ENCODE measurements around the gene MSI2. TPM values are rescaled to one million over a fixed set of nuclear protein-coding genes. Genes with fewer than 3 reads are reported as not detected.

Gene MSI2
- total RNA-seq, 2 donors from 2014 or later, result 53.1 to 74.0 TPM

GRCh38 chr17:57365420-57365819 lies 109.1 kb downstream of the MSI2 start:
- intact Hi-C loops (cut with DNase I), result no loop called here
- Histone ChIP-seq H3K27me3 (replicated peaks; ENCODE audit: insufficient read depth) (no peaks in the 10 kb centered on the region), H3K4me1 (replicated peaks) (peaks cover 10% of the 10 kb centered on the region), H3K36me3 (no peaks in the 10 kb centered on the region), H3K9me3 (no peaks in the 10 kb centered on the region), H3K4me3 (no peak overlapping the region), H3K27ac (no peak overlapping the region)
- no peak for DNase-seq (ENCODE audit: low spot score)
- no peak for TF ChIP-seq POLR2A (IDR thresholded peaks at IDR 0.05)
- no peak for TF ChIP-seq POLR2AphosphoS5 (IDR thresholded peaks at IDR 0.05)
- TF ChIP-seq CTCF (IDR thresholded peaks at IDR 0.05), result no peak
- WGBS, result 82% methylated on average over 3 of the region's 3 CpGs

- Histone ChIP-seq H3K4me3 (no peak overlapping the region), H3K27me3 (replicated peaks; ENCODE audit: insufficient read depth) (no peaks in the 10 kb centered on the region), H3K4me1 (replicated peaks) (peaks cover 6% of the 10 kb centered on the region), H3K36me3 (no peaks in the 10 kb centered on the region), H3K27ac (no peak overlapping the region), H3K9me3 (no peaks in the 10 kb centered on the region)
- TF ChIP-seq POLR2AphosphoS5 (IDR thresholded peaks at IDR 0.05), result no peak
- no peak for TF ChIP-seq POLR2A (IDR thresholded peaks at IDR 0.05)
- no peak for TF ChIP-seq CTCF (IDR thresholded peaks at IDR 0.05)
- DNase-seq (ENCODE audit: low spot score), result no peak
- 71% methylated on average over 6 of the region's 6 CpGs for whole genome bisulfite sequencing
- intact Hi-C loops (cut with DNase I), result no loop called here
Measured at GRCh38 chr17:57366177-57366557, 109.8 kb downstream of the MSI2 start.

GRCh38 chr17:57366558-57367351 lies 110.4 kb downstream of the MSI2 start:
- no peak for DNase-seq (ENCODE audit: low spot score)
- intact Hi-C loops (cut with DNase I), result no loop called here
- no peaks in the 10 kb centered on the region for H3K36me3 ChIP-seq
- no peaks in the 10 kb centered on the region for H3K27me3 ChIP-seq (replicated peaks; ENCODE audit: insufficient read depth)
- WGBS, result 62% methylated on average over 13 of the region's 13 CpGs
- no peak overlapping the region for H3K4me3 ChIP-seq
- no peaks in the 10 kb centered on the region for H3K9me3 ChIP-seq
- H3K27ac ChIP-seq, result no peak overlapping the region
- TF ChIP-seq POLR2AphosphoS5 (IDR thresholded peaks at IDR 0.05), result peak; percentile 22
- no peak for TF ChIP-seq CTCF (IDR thresholded peaks at IDR 0.05)
- TF ChIP-seq POLR2A (IDR thresholded peaks at IDR 0.05), result no peak
- H3K4me1 ChIP-seq (replicated peaks), result peaks cover 6% of the 10 kb centered on the region

- Histone ChIP-seq H3K36me3 (no peaks in the 10 kb centered on the region), H3K27me3 (replicated peaks; ENCODE audit: insufficient read depth) (no peaks in the 10 kb centered on the region), H3K9me3 (no peaks in the 10 kb centered on the region), H3K4me3 (no peak overlapping the region), H3K4me1 (replicated peaks) (peaks cover 6% of the 10 kb centered on the region), H3K27ac (no peak overlapping the region)
- intact Hi-C loops (cut with DNase I), result no loop called here
- 78% methylated on average over 6 of the region's 6 CpGs for WGBS
- no peak for DNase-seq (ENCODE audit: low spot score)
- TF ChIP-seq POLR2A (IDR thresholded peaks at IDR 0.05) (no peak), CTCF (IDR thresholded peaks at IDR 0.05) (no peak), POLR2AphosphoS5 (IDR thresholded peaks at IDR 0.05) (no peak)
Measured at GRCh38 chr17:57368637-57369336, 112.5 kb downstream of the MSI2 start.
